Osteocyte (in vitro differentiated cells): Measurements from ENCODE around the gene MUC4. TPM values are rescaled to one million over a fixed set of nuclear protein-coding genes. Genes with fewer than 3 reads are reported as not detected.
"Not testable (repeated sequence)": the region's sequence is repeated elsewhere in the genome, so short reads cannot be mapped to it uniquely, and the experiment has no call there.

Experiments
- DNase-seq: peaks from one replicate; pipeline ENCODE4 v3.0.0; 2021; ENCODE audit warnings: mixed read lengths; ENCODE audit not compliant: unreplicated experiment; ENCODE audit errors: extremely low spot score
- H3K27ac Mint-ChIP-seq: one replicate; pipeline ENCODE4 v1.8.0; 2021; ENCODE audit warnings: mild to moderate bottlenecking, mixed read lengths; ENCODE audit not compliant: unreplicated experiment
- H3K27me3 Mint-ChIP-seq: one replicate; pipeline ENCODE4 v1.8.0; 2021; ENCODE audit warnings: mixed read lengths; ENCODE audit not compliant: unreplicated experiment
- H3K36me3 Mint-ChIP-seq: one replicate; pipeline ENCODE4 v1.8.0; 2021; ENCODE audit warnings: mixed read lengths; ENCODE audit not compliant: unreplicated experiment
- H3K4me1 Mint-ChIP-seq: one replicate; pipeline ENCODE4 v1.8.0; 2021; ENCODE audit warnings: mixed read lengths; ENCODE audit not compliant: unreplicated experiment
- H3K4me3 Mint-ChIP-seq: one replicate; pipeline ENCODE4 v1.8.0; 2021; ENCODE audit warnings: mild to moderate bottlenecking, moderate library complexity, mixed read lengths; ENCODE audit not compliant: unreplicated experiment
- H3K9me3 Mint-ChIP-seq: one replicate; pipeline ENCODE4 v1.8.0; 2021; ENCODE audit warnings: mixed read lengths; ENCODE audit not compliant: unreplicated experiment
- total RNA-seq: library from RNA; stranded (reverse); gene quantifications from 2 replicates; pipeline ENCODE4 v1.2.1, GENCODE V29; 2021
- TF ChIP-seq, protein P1 (sequence below): fragments of 200-600 bp; sonication (generic); IDR thresholded peaks from 2 replicates; pipeline ENCODE4 v1.5.0; 2021; ENCODE audit warnings: antibody characterized with exemption, mild to moderate bottlenecking, moderate library complexity

Gene MUC4
- total RNA-seq, 1 donor from 2014 or later, result not detected

DNA sequence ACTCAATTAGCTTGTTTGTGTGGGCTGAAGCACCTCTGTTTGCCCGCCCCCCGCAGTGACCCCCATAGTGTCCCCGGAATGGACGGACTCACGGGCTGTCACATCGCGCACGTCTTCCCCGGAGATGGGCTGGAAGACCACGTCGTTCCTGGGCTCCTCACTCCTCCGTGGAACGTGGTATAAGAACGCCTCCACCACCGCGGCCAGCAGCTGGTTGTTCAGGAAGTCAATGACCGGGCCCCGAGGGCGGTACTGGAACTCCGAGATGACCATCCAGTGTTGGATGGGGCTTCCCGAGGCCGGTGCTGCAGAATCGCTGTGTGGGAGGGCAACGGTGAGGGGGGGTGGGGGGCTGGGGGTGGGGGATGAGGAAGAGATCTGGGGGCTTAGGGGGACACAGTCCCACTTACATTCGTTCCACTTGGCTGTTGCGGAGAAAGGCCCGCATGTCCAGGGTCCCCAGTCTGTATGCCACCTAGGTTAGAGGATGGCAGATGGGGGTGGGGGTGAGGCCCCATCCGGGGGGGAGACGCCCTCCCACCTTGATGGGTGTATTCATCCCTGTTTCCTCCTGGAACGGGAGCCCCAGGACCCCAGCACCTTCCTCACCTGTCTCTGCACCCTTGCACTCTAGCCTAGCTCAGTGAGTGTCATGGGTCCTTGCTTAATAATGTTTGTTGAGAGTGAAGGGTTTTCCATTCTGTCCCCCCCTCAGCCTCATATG lies 60.8 kb downstream of the MUC4 start:
- Mint-ChIP-seq H3K27ac (no peak overlapping the region), H3K36me3 (peaks cover 5% of the 10 kb centered on the region), H3K27me3 (peaks cover 18% of the 10 kb centered on the region), H3K4me1 (peaks cover 5% of the 10 kb centered on the region), H3K4me3 (no peak overlapping the region), H3K9me3 (no peaks in the 10 kb centered on the region)
- TF ChIP-seq, protein P1, sequence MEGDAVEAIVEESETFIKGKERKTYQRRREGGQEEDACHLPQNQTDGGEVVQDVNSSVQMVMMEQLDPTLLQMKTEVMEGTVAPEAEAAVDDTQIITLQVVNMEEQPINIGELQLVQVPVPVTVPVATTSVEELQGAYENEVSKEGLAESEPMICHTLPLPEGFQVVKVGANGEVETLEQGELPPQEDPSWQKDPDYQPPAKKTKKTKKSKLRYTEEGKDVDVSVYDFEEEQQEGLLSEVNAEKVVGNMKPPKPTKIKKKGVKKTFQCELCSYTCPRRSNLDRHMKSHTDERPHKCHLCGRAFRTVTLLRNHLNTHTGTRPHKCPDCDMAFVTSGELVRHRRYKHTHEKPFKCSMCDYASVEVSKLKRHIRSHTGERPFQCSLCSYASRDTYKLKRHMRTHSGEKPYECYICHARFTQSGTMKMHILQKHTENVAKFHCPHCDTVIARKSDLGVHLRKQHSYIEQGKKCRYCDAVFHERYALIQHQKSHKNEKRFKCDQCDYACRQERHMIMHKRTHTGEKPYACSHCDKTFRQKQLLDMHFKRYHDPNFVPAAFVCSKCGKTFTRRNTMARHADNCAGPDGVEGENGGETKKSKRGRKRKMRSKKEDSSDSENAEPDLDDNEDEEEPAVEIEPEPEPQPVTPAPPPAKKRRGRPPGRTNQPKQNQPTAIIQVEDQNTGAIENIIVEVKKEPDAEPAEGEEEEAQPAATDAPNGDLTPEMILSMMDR, result no peak
- no peak for DNase-seq

DNA sequence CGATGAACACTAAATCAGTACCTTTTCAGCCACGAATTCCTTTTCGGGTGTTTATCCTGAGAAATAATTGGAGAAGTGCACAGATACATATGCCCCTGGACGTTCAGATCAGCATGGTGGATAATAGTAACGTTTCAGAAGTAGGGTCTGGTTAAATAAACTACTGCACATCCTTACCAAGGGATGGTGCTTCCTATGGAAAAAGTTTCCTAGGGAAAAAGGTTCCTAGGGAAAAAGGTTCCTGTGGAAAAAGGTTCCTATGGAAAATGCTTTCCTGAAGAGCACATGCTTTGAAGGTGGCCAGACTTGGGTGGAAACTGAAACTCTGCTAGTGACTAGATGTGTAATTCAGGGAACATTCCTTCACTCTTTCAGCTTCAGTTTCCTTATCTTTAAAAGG lies 62.6 kb downstream of the MUC4 start:
- not testable (repeated sequence) for H3K9me3 Mint-ChIP-seq, H3K4me3 Mint-ChIP-seq, DNase-seq, H3K4me1 Mint-ChIP-seq, H3K36me3 Mint-ChIP-seq, H3K27ac Mint-ChIP-seq
- H3K27me3 Mint-ChIP-seq, result peaks cover 34% of the 10 kb centered on the region

DNA sequence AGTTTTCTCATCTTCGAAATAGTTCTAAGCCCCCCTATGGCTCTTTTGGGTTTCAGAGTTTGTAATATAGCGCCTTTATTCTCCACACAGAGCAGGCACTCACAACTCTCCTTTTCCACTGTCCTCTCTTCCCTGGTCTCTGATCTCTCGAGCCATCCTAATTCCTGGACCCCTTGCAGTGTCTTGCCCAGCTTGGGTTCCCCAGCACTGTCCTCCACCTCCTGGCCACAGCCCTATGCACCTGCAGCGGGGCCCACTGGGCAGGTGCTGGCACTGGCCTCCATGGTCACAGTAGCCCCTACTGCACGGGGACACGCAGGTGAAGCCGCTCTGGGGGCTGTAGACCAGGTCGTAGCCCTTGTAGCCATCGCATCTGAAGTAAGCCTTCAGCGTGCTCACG lies 63.1 kb downstream of the MUC4 start:
- TF ChIP-seq, protein P1, result no peak
- Mint-ChIP-seq H3K4me1 (peaks cover 3% of the 10 kb centered on the region), H3K9me3 (no peaks in the 10 kb centered on the region), H3K27ac (no peak overlapping the region), H3K4me3 (no peak overlapping the region), H3K36me3 (peaks cover 5% of the 10 kb centered on the region), H3K27me3 (peaks cover 36% of the 10 kb centered on the region)
- DNase-seq, result no peak

DNA sequence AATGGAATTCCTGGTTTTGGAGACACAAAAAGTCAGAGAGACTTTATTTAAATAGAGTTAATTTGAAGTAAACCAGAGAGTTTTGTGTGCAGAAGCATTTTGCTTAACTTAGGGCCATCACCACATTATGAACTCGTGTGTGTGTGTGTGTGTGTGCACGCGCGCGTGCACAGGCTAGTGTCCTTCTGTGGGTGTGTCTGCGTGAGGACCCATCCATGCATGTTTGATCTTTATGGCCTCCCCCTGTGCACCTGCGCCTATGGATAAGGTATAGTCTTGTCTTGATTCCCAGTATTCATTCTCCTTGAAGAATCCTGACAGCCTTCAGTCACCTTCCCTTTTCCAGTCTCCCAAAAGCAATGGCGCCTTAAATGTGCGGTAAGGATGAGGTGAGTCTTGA lies 65.0 kb downstream of the MUC4 start:
- Mint-ChIP-seq H3K4me3 (no peak overlapping the region), H3K36me3 (peaks cover 5% of the 10 kb centered on the region), H3K27me3 (peaks cover 52% of the 10 kb centered on the region), H3K4me1 (peaks cover 3% of the 10 kb centered on the region), H3K27ac (no peak overlapping the region), H3K9me3 (no peaks in the 10 kb centered on the region)
- DNase-seq, result no peak
- TF ChIP-seq, protein P1, result no peak

DNA sequence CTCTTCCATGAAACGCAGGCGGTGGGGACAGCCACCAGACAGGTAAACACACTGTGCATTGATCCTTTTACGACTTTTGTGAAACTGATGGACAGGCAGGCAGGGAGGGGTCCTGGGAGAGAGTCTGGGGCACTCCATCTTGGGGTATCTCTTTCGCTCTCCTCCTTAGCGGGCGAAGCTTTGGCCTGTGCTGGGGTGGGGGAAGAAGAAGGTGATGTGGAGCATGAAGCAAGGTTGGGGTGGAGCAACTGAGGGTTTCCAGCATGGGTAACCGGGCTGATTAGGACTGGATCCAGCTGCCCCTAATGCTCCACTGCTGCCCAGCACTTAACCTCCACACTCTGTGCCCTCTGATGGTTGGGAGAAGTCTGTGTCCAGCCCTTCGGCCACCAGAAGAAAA lies 65.4 kb downstream of the MUC4 start:
- peaks cover 56% of the 10 kb centered on the region for H3K27me3 Mint-ChIP-seq
- no peaks in the 10 kb centered on the region for H3K9me3 Mint-ChIP-seq
- no peak overlapping the region for H3K27ac Mint-ChIP-seq
- peaks cover 5% of the 10 kb centered on the region for H3K36me3 Mint-ChIP-seq
- no peak for DNase-seq
- no peak overlapping the region for H3K4me3 Mint-ChIP-seq
- H3K4me1 Mint-ChIP-seq, result peaks cover 3% of the 10 kb centered on the region
- TF ChIP-seq, protein P1, result no peak
